Endothelial cell of umbilical vein (primary cell): ENCODE results near the gene UPF1. TPM values are rescaled to one million over a fixed set of nuclear protein-coding genes. Genes with fewer than 3 reads are reported as not detected.
A peak's percentile ranks its signal among the peaks of the same experiment; 100 is the strongest.

ENCODE experiments used
- BruUV-seq: library from RNA; stranded (reverse); fragments of 400-500 nt; replicated peaks from 2 replicates; lab custom pipeline; 2021; lab: Mats Ljungman, UMichigan
- CTCF ChIA-PET: fragments of 300-600, 350-600 bp; sonication (Branson Sonifier 250); formaldehyde crosslinking; loops from one replicate; lab custom pipeline; 2021; ENCODE audit warnings: antibody characterized with exemption, inconsistent platforms; lab: Charles Lee
- POLR2A ChIA-PET: fragments of 300-600, 350-600 bp; sonication (Branson Sonifier 250); formaldehyde crosslinking; loops from one replicate; lab custom pipeline; 2021; ENCODE audit warnings: antibody characterized with exemption, inconsistent platforms; lab: Charles Lee
- DNase-seq: peaks from one replicate; pipeline ENCODE4 v3.0.0-alpha.2; 2011; ENCODE audit warnings: low read depth, low spot score
- FAIRE-seq: peaks from 2 replicates; lab custom pipeline; 2011; peaks lifted over from hg19 to GRCh38; lab: Jason Lieb, UNC
- H2AFZ ChIP-seq: 2 replicates; pipeline ENCODE4 v1.6.0; 2012; ENCODE audit warnings: low read depth, low read length, control low read depth, inconsistent platforms
- H3K27ac ChIP-seq: 2 replicates; pipeline ENCODE4 v1.5.1; 2011; ENCODE audit warnings: low read depth, mild to moderate bottlenecking, control low read depth, low read length, moderate library complexity; ENCODE audit not compliant: insufficient read depth
- H3K27me3 ChIP-seq, 2 experiments: 2 replicates each; pipeline versions ENCODE4 v1.6.0 to v1.6.1; 2011; ENCODE audit warnings: low read length in 2 of 2, mixed read lengths in 1 of 2; ENCODE audit not compliant: control insufficient read depth in 2 of 2, insufficient read depth in 2 of 2
- H3K36me3 ChIP-seq, 2 experiments: 2 replicates in 1 of 2; 3 replicates in 1 of 2; pipeline ENCODE4 v1.5.1; 2011; ENCODE audit warnings: low read length in 2 of 2, mild to moderate bottlenecking in 1 of 2, moderate library complexity in 1 of 2; ENCODE audit not compliant: control insufficient read depth in 2 of 2, insufficient read depth in 2 of 2; ENCODE audit errors: extremely low read depth in 1 of 2
- H3K4me1 ChIP-seq: 3 replicates; pipeline ENCODE4 v1.5.1; 2011; ENCODE audit warnings: mild to moderate bottlenecking, low read length; ENCODE audit not compliant: control insufficient read depth, insufficient read depth; ENCODE audit errors: extremely low read depth
- H3K4me2 ChIP-seq: 2 replicates; pipeline ENCODE4 v1.6.1; 2011; ENCODE audit warnings: low read length, control low read depth, mixed read lengths; ENCODE audit not compliant: insufficient read depth
- H3K4me3 ChIP-seq, 3 experiments: fragments of 200-600 bp in 1 of 3; sonication (generic), shearing (Covaris generic) in 1 of 3; replicated peaks in 1 of 3; 2 replicates each; pipeline ENCODE4 v1.5.1; 2011 to 2016; ENCODE audit warnings: control low read depth in 3 of 3, low read length in 3 of 3, mild to moderate bottlenecking in 2 of 3, inconsistent platforms in 1 of 3, low read depth in 1 of 3, moderate library complexity in 1 of 3; ENCODE audit not compliant: insufficient read depth in 1 of 3
- H3K79me2 ChIP-seq: 2 replicates; pipeline ENCODE4 v1.6.0; 2012; ENCODE audit warnings: low read length, inconsistent platforms; ENCODE audit not compliant: control insufficient read depth, insufficient read depth
- H3K9ac ChIP-seq: replicated peaks from 2 replicates; pipeline ENCODE3; 2011; ENCODE audit warnings: low read length, control low read depth; ENCODE audit not compliant: insufficient read depth; ENCODE audit errors: extremely low read depth
- H3K9me1 ChIP-seq: replicated peaks from 3 replicates; pipeline ENCODE4 v1.6.0; 2011; ENCODE audit warnings: mild to moderate bottlenecking, low read length; ENCODE audit not compliant: control insufficient read depth, insufficient read depth; ENCODE audit errors: extremely low read depth
- H3K9me3 ChIP-seq: replicated peaks from 2 replicates; pipeline ENCODE4 v1.5.1; 2012; ENCODE audit warnings: low read length, inconsistent platforms; ENCODE audit not compliant: control insufficient read depth, insufficient read depth
- H4K20me1 ChIP-seq: replicated peaks from 2 replicates; pipeline ENCODE3; 2011; ENCODE audit warnings: mild to moderate bottlenecking, low read length; ENCODE audit not compliant: control insufficient read depth, insufficient read depth; ENCODE audit errors: extremely low read depth
- EZH2 ChIP-seq: IDR thresholded peaks from 2 replicates; pipeline ENCODE4 v1.6.1; 2012; ENCODE audit warnings: borderline replicate concordance, low read depth, mild to moderate bottlenecking, moderate library complexity, low read length, inconsistent platforms; ENCODE audit not compliant: severe bottlenecking
- FOS ChIP-seq: IDR thresholded peaks from 2 replicates; pipeline ENCODE4 v1.6.1; 2011; ENCODE audit warnings: mild to moderate bottlenecking, low read length, moderate library complexity, borderline replicate concordance; ENCODE audit not compliant: insufficient read depth
- GATA2 ChIP-seq: IDR thresholded peaks from 2 replicates; pipeline ENCODE4 v1.7.0; 2011; ENCODE audit warnings: low read depth, mild to moderate bottlenecking, moderate library complexity, mixed read lengths, low read length; ENCODE audit not compliant: insufficient read length, insufficient read depth
- JUN ChIP-seq: IDR thresholded peaks from 2 replicates; pipeline ENCODE4 v1.6.1; 2011; ENCODE audit warnings: borderline replicate concordance, low read depth; ENCODE audit not compliant: insufficient read length, insufficient read depth
- MYC ChIP-seq: IDR thresholded peaks from one replicate; pipeline ENCODE4 v1.6.1; 2011; ENCODE audit warnings: mild to moderate bottlenecking, low read depth, low read length
- POLR2A ChIP-seq: IDR thresholded peaks from 2 replicates; pipeline ENCODE4 v1.6.1; 2012; ENCODE audit warnings: low read depth, mild to moderate bottlenecking, control low read depth, low read length
- POLR2AphosphoS5 ChIP-seq: IDR thresholded peaks from 2 replicates; pipeline ENCODE4 v1.6.1; 2012; ENCODE audit warnings: low read depth, mild to moderate bottlenecking, control low read depth, low read length, moderate library complexity; ENCODE audit not compliant: insufficient read depth
- dilution Hi-C: fragments of 300-500 bp; cut with MboI; formaldehyde crosslinking; loops from one replicate; pipeline ENCODE4 v1.15.0; 2019; ENCODE audit warnings: low sequenced_read_pairs; ENCODE audit not compliant: extremely low pct_ligation_motif_present
- intact Hi-C: fragments of 100-400 bp; cut with micrococcal nuclease; formaldehyde crosslinking; loops from one replicate; pipeline ENCODE4 v1.10.0; 2022
- polyA plus RNA-seq, 4 experiments: library from polyadenylated mRNA; depleted of rRNA in 3 of 4; stranded (reverse) in 3 of 4; unstranded in 1 of 4; fragments of >200 nt; gene quantifications; 2 replicates each; pipeline versions ENCODE4 v1.2.1 to v1.2.3, GENCODE V29; 2011 to 2012; ENCODE audit warnings: missing spikeins in 1 of 4
- total RNA-seq: library from RNA; stranded (reverse); gene quantifications from 2 replicates; pipeline ENCODE4 v1.2.3, GENCODE V29; 2021
- TF ChIP-seq, protein P1 (sequence below): IDR thresholded peaks from 2 replicates; pipeline ENCODE4 v1.6.1; 2011; ENCODE audit not compliant: insufficient read depth, insufficient read length
- TF ChIP-seq, protein P2 (sequence below), 2 donors: IDR thresholded peaks; 1 replicate in 1 of 2; 2 replicates in 1 of 2; pipeline ENCODE4 v1.5.1; 2011; ENCODE audit warnings: low read length in 2 of 2, mild to moderate bottlenecking in 2 of 2, moderate library complexity in 2 of 2, control low read depth in 1 of 2, inconsistent platforms in 1 of 2, low read depth in 1 of 2; ENCODE audit not compliant: insufficient read depth in 1 of 2; ENCODE audit errors: extremely low read depth in 1 of 2

Gene UPF1
- total and polyA plus RNA-seq, 2 donors (not counting 3 experiments of a cell fraction or from before 2014, with no cell fraction given): 65.9 to 68.2 TPM

DNA sequence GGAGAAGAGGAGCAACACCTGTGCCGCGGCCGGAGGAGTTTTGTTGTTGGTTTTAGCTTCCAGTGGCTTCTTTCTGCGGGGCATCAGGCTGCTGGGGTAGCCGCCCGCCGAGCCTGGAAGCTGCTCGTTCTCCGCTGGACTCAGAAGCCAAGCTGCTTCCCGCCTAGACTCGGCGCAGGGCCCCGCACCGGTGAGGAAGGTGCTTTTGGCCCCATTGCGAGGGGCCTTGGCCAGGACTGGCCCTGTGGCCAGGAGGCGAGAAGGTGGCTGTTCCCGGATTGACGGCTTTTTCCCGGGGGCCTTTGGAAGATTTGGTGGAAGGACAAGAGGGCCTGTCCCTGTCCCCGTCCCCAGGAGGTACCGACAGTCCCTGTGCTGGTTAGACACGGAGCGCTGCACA, 35.4 kb downstream of the UPF1 start:
- H3K27me3 ChIP-seq: peaks cover 5 to 11% of the 10 kb centered on the region in 2 experiments
- no peaks in the 10 kb centered on the region for H3K9me1 ChIP-seq
- no TSS peak for BruUV-seq
- H4K20me1 ChIP-seq: no peaks in the 10 kb centered on the region
- dilution Hi-C loops: no loop called here
- H3K27ac ChIP-seq: no peak overlapping the region
- H3K4me3 ChIP-seq: no peak overlapping the region
- TF ChIP-seq FOS (no peak), JUN (no peak), MYC (no peak), POLR2AphosphoS5 (no peak)
- TF ChIP-seq, protein P1, sequence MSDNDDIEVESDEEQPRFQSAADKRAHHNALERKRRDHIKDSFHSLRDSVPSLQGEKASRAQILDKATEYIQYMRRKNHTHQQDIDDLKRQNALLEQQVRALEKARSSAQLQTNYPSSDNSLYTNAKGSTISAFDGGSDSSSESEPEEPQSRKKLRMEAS: no peak
- H2AFZ ChIP-seq: no peak overlapping the region
- POLR2A ChIA-PET: no interaction called here
- CTCF ChIA-PET: interaction anchor here (0.7 to 4.9 kb wide), 8 partner anchors 9 to 397 kb away, joined by 3 to 32 read pairs (median 4); no protein-coding TSS in a partner anchor
- no peaks in the 10 kb centered on the region for H3K4me1 ChIP-seq
- H3K9ac ChIP-seq: no peak overlapping the region
- intact Hi-C loops: loop anchor here (2.0 to 10.0 kb wide), 3 partner anchors 16 to 120 kb away; partner anchors contain the start of genes COPE and DDX49
- H3K36me3 ChIP-seq: peaks cover 16 to 33% of the 10 kb centered on the region in 2 experiments
- no peak for FAIRE-seq
- no peaks in the 10 kb centered on the region for H3K9me3 ChIP-seq
- H3K4me2 ChIP-seq: no peak overlapping the region
- H3K79me2 ChIP-seq: no peaks in the 10 kb centered on the region
- no peak for DNase-seq

DNA sequence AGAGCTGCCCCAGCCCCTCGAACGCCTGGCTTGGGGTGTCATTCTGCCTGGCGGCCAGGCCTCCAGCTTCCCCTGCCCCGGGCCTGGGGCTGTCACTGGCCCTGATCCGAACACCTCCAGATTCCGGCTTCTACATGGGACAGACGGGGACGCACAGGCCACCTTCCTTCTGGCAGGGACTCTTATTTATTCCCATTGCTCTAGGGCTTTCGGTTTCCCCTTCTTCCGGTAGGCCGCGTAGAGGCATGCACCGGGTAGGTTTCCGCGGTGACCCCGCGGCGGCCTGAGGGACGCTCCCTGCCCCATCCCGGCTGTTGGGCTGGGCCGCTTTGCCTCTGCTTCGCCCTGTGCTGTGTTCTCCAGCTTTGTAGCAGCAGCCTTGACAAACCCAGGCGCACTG, 36.0 kb downstream of the UPF1 start:
- intact Hi-C loops: loop anchor here (2.0 to 10.0 kb wide), 3 partner anchors 17 to 120 kb away; partner anchors contain the start of genes COPE and DDX49
- TSS peak; percentile 58 for BruUV-seq
- no peaks in the 10 kb centered on the region for H3K79me2 ChIP-seq
- H3K4me1 ChIP-seq: no peaks in the 10 kb centered on the region
- no peak overlapping the region for H3K27ac ChIP-seq
- TF ChIP-seq JUN (no peak), POLR2AphosphoS5 (no peak), FOS (no peak), EZH2 (no peak), GATA2 (no peak), MYC (no peak), POLR2A (no peak)
- TF ChIP-seq, protein P1: no peak
- TF ChIP-seq, protein P2, sequence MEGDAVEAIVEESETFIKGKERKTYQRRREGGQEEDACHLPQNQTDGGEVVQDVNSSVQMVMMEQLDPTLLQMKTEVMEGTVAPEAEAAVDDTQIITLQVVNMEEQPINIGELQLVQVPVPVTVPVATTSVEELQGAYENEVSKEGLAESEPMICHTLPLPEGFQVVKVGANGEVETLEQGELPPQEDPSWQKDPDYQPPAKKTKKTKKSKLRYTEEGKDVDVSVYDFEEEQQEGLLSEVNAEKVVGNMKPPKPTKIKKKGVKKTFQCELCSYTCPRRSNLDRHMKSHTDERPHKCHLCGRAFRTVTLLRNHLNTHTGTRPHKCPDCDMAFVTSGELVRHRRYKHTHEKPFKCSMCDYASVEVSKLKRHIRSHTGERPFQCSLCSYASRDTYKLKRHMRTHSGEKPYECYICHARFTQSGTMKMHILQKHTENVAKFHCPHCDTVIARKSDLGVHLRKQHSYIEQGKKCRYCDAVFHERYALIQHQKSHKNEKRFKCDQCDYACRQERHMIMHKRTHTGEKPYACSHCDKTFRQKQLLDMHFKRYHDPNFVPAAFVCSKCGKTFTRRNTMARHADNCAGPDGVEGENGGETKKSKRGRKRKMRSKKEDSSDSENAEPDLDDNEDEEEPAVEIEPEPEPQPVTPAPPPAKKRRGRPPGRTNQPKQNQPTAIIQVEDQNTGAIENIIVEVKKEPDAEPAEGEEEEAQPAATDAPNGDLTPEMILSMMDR (IDR thresholded peaks at IDR 0.05; ENCODE audit: extremely low read depth in 1 of 2, insufficient read depth in 1 of 2, low read depth in 1 of 2, low read length in 2 of 2): no peak
- no peaks in the 10 kb centered on the region for H4K20me1 ChIP-seq
- CTCF ChIA-PET: interaction anchor here (0.7 to 4.9 kb wide), 7 partner anchors 9 to 398 kb away, joined by 3 to 32 read pairs (median 4); no protein-coding TSS in a partner anchor
- H3K27me3 ChIP-seq: peaks cover 5 to 11% of the 10 kb centered on the region in 2 experiments
- no peak overlapping the region for H3K4me2 ChIP-seq
- H3K4me3 ChIP-seq: no peak overlapping the region
- FAIRE-seq: no peak
- no peak for DNase-seq
- POLR2A ChIA-PET: no interaction called here
- no peak overlapping the region for H3K9ac ChIP-seq
- H3K9me1 ChIP-seq: no peaks in the 10 kb centered on the region
- no peaks in the 10 kb centered on the region for H3K9me3 ChIP-seq
- H3K36me3 ChIP-seq: peaks cover 15 to 31% of the 10 kb centered on the region in 2 experiments
- no peak overlapping the region for H2AFZ ChIP-seq
- dilution Hi-C loops: no loop called here
